GM18511 (cell line): ENCODE results near the gene MYH11.

Experiments used
- ATAC-seq: cut with Tn5 transposase; IDR thresholded peaks from one replicate; pipeline ENCODE4 v1.9.1; 2021; ENCODE audit warnings: mild to moderate bottlenecking, moderate library complexity; ENCODE audit not compliant: unreplicated experiment

Gene MYH11

GRCh38 chr16:15856901-15857698 is at the start of gene MYH11:
Gene MYH11, minus strand, starts transcription at chr16:15857028. Its CDS starts 18,776 bp downstream, at chr16:15838252.
- ATAC-seq, result no peak

DNA sequence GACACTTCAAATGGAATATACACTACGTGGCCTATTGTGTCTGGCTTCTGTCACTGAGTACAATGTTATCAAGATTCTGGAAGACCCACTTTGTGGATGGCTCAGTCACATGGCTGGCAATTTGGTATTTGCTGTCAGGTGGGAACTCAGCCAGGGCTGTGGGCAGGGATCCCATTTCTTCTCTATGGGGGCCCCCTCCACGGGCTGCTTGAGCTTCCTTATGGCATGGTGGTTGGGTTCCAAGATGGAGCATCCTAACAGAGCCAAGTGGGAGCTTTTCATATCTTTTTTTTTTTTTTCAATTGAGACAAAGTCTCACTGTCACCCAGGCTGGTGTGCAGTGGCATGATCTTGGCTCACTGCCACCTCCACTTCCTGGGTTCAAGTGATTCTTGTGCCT is 49.6 kb upstream of the MYH11 start:
- no peak for ATAC-seq

DNA sequence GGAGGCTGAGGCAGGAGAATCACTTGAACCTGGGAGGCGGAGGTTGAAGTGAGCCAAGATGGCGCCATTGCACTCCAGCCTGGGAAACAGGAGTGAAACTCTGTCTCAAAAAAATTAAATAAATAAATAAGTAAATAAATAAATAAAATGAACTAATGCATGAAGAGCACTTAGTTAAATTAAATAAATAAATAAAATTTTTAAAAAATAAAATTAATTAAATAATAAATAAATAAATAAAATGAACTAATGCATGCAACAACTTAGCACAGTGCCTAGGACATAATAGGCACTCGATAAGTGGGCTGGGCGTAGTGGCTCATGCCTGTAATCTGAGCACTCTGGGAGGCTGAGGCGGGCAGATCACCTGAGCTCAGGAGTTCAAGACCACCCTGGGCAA is 47.1 kb upstream of the MYH11 start:
- no peak for ATAC-seq

- no peak for ATAC-seq
These were observed 44.2 kb upstream of the MYH11 start for GRCh38 chr16:15900901-15901500.

DNA sequence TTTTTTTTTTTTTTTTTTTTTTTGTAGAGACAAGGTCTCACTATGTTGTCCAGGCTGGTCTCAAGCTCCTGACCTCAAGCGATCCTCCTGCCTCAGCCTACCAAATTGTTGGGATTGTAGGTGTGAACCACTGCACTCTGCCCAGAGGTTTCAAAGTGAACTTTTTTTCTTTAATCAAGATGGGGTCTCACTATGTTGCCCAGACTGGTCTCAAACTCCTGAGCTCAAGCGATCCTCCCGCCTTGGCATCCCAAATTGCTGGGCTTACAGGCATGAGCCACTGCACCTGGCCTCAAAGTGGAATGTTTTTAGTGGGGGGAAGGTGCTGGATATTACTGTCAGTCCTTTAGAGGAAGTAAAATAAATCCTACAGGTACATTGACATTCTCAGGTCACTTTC is 43.5 kb upstream of the MYH11 start:
- no peak for ATAC-seq

- ATAC-seq, result peak; percentile 69
These were observed 42.8 kb upstream of the MYH11 start for GRCh38 chr16:15899538-15900100.

GRCh38 chr16:15898654-15899053 is 41.8 kb upstream of the MYH11 start:
- ATAC-seq, result no peak

DNA sequence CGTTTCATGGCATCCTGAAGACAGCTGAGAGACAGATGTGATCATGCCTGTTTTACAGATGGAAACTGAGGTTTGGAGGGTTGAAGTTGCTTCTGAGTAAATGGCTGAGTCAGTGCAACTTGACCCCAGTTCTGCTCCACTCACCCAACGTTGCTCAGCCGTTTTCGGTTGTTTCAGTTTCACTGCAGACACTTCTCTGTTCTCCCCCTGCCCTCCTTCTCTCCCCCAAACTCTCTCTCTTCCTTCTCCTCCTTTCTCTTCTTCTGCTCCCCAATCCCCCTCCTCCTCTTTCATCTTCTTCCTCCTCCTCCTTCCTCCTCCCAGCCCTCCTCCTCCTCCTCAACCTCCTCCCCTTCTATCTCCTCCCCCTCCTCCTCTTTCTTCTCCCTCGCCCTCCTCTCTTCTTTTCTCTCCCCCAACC is 41.0 kb upstream of the MYH11 start:
- ATAC-seq, result no peak

DNA sequence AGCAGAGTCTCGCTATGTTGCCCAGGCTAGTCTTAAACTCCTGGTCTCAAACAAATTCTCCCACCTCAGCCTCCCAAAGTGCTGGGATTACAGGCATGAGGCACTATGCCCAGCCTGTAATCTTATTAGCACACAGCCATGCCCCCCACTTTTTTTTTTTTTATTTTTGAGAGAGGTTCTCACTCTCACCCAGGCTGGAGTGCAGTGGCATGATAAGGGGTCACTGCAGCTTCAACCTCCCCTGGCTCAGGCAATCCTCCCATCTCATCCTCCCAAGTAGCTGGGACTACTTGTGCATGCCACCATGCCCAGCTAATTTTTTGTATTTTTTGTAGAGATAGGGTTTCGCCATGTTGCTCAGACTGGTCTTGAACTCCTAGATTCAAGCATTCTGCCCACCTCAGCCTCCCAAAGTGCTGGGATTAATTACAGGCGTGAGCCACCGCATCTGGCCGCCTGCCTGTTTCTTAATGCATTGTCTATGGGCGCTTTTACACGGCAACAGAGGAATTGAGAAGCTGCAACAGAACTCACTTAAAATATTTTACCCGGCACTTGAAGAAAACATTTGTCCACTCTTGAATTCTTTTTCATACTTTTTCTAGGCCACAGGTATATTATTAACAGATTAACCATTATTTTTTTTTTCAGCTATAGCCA is 40.4 kb upstream of the MYH11 start:
- ATAC-seq, result no peak

- no peak for ATAC-seq
These were observed 37.9 kb upstream of the MYH11 start for GRCh38 chr16:15894571-15895374.

DNA sequence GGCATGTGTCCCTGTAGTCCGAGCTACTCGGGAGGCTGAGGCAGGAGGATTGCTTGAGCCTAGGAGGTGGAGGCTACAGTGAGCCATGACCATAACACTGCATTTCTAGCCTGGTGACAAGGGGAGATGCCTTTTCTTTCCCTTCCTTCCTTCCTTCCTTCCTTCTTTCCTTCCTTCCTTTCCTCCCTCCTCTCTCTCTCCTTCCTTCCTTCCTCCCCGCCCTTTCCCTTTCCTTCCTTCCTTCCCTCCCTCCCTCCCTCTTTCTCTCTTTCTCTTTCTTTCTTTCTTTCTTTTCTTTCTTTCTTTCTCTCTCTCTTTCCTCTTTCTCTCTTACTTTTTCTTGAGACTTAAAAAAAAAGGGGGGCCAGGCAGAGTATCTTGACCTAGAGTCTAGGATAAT is 34.7 kb upstream of the MYH11 start:
- no peak for ATAC-seq

- peak; percentile 97 for ATAC-seq
These were observed 31.5 kb upstream of the MYH11 start, which contains the start of gene CEP20 for GRCh38 chr16:15888072-15888976. Gene CEP20, minus strand, starts transcription at chr16:15888603. Its CDS starts 18 bp downstream, at chr16:15888585.

- no peak for ATAC-seq
These were observed 30.5 kb upstream of the MYH11 start for GRCh38 chr16:15887283-15887682.

- ATAC-seq, result no peak
These were observed 29.2 kb upstream of the MYH11 start for GRCh38 chr16:15886078-15886477.

- ATAC-seq, result no peak
These were observed 28.8 kb upstream of the MYH11 start for GRCh38 chr16:15885560-15886001.

GRCh38 chr16:15882563-15882962 is 25.7 kb upstream of the MYH11 start:
- ATAC-seq, result no peak

DNA sequence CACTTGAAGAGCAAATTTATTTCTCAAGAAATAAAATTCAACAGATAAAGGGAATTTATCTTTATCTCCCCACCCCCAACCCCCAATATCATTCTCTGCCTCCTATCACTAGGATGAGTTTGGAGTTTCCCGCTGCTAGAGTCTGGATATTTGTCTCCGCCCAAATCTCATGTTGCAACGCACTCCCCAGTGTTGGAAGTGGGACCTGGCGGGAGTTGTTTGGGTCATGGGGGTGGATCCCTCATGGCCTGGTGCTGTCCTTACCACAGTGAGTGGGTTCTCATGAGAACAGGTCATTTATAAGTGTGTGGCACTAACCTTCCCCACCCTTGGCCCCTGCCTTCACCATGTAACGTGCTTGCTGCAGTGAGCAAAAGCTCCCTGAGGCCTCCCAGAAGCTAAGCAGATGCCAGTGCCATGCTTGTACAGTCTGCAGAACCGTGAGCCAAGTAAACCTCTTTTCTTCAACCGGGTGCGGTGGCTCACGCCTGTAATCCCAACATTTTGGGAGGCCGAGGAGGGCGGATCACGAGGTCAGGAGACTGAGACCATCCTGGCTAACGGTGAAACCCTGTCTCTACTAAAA is 25.1 kb upstream of the MYH11 start:
- no peak for ATAC-seq

DNA sequence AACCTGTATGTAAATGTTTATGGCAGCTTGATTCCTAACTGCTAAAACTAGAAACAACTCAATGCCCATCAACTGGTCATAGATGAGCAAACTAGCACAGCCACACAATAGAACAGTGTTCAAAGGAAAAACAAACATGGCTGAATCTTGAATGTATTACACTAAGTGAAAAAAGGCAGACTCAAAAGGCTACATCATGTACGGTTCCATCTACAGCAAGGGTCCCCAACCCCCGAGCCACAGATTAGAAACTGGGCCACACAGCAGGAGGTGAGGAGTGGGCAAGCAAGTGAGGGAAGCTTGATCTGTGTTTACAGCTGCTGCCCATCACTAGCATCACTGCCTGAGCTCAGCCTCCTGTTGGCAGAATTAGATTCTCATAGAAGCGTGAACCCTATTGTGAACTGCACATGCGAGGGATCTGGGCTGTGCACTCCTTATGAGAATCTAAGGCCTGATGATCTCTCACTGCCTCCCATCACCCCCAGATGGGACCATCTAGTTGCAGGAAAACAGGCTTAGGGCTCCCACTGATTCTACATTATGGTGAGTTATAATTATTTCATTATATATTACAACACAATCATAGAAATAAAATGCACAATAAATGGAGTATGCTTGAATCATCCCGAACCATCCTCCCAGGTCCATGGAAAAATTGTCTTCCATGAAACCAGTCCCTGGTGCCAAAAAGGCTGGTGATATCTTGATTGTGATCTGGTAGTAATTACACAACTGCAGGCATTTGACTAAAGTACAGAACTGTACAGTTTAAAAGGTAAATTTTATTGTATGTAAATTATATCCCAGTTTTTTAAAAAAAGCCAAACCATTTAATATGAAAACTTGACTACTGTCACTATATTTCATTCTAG is 23.8 kb upstream of the MYH11 start:
- ATAC-seq, result no peak
